ENCODE data around the gene HOXA3.

DNA sequence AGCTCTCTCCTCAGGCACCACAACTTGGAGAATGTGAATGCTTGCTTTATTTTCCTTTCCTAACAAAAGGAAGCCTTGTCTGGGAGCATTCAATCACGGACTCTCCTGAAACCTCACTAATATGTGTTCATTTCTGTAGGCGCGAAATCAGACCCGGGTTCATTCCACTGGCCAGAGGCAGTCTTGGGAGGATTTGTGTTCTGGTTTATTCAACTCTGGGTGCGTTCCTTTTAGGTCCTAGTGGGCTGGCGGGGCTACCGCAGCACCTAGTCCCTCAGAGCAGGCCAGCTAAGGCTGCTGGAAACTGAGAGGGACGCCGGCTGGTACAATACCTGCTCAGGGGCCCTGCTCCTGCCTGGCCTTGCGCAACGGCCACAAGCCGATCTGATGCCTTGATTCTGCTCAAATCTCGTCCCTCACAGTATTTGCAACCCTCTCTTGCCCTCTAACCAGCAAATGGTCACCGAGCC lies 29.3 kb downstream of the HOXA3 start:
- no peak for TF ChIP-seq CTCF (optimal IDR thresholded peaks at IDR 0.05 in 1 of 3, IDR thresholded peaks at IDR 0.05 in 1 of 3, conservative IDR thresholded peaks at IDR 0.05 in 1 of 3; ENCODE audit: extremely low read depth in 1 of 3, insufficient read depth in 2 of 3, low read length in 3 of 3)
- no peak for TF ChIP-seq EZH2 (IDR thresholded peaks at IDR 0.05; ENCODE audit: low read length)

All from keratinocyte (primary cell).